ENCODE data around the gene FLOT1. TPM values are rescaled to one million over a fixed set of nuclear protein-coding genes. Genes with fewer than 3 reads are reported as not detected.

Gene FLOT1
- total and polyA plus RNA-seq, 2 of the 4 experiments (the other 2 are of a cell fraction) = 96.2 to 162 TPM

DNA sequence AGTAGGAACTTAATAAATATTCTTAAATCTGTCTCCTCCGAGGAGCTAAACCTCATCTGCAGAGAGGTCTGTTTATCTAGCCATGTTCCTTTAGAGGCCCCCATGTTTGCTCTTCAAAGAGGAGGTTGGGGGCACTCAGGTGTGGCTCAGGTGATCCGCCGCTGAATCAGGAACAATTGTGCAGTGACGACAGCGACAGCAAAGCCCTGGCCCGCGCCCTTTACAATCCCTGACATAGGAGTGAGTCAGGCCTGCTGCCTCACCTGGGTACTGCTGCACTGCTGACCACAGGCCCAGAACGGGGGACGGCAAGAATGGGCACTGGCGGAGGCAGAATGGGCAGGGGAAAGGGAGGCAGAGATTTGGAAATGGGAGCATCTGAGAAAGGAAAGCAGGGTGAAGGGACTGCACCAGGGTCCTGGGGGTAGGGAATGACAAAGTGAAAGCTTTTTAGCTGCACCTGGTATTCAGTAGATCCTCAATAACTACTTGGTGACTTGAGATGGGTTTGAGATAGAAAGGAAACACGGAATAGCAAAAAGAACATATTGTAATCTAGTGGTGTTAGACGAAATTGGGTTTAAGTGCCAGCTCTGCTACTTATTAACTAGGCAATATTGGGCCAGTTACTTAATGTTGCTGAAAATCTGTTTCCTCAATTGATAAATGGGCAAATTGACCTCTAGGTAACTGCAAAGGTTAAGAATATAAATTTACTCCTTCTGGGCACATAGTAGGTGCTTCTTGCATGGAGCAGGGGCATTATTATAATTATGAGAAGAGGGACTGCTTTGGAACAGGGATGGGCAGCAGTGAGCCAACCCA, 7.3 kb upstream of the FLOT1 start:
- peak overlapping the region; percentile 20; the same call in 1 of the 2 replicates for H3K9ac ChIP-seq (ENCODE audit: low read depth, low read length)
- H3K27ac ChIP-seq (ENCODE audit: insufficient read depth, low read length) = peak overlapping the region; percentile 36
- H3K23ac ChIP-seq (ENCODE audit: low read depth, low read length) = no peak overlapping the region; the same call in 1 of the 2 replicates
- H2AK9ac ChIP-seq (replicated peaks; ENCODE audit: low read depth, low read length, poor library complexity) = no peak overlapping the region
- no peaks in the 10 kb centered on the region for H3K9me3 ChIP-seq (ENCODE audit: control insufficient read depth, insufficient read depth, low read length)
- peak overlapping the region; percentile 11 to 76; a peak in 3 of 4 replicates for H4K8ac ChIP-seq (ENCODE audit: low read depth in 2 of 2, low read length in 2 of 2)
- H4K91ac ChIP-seq (ENCODE audit: insufficient read depth, low read depth, low read length) = peak overlapping the region; percentile 93
- H2BK20ac ChIP-seq (ENCODE audit: low read depth, low read length) = peak overlapping the region; percentile 96; the same call in 1 of the 2 replicates
- peak overlapping the region; percentile 71 for H2BK5ac ChIP-seq (ENCODE audit: low read depth, low read length, poor library complexity, severe bottlenecking)
- in situ Hi-C loops (cut with MboI; ENCODE audit: low sequenced_read_pairs) = loop anchor here (5.0 kb wide), 1 partner anchor 73 kb away; no protein-coding TSS in a partner anchor
- H2BK15ac ChIP-seq (ENCODE audit: low read depth, low read length) = peak overlapping the region; percentile 63; the same call in 2 of the 3 replicates
- H3K79me1 ChIP-seq (ENCODE audit: low read depth in 1 of 2, low read length in 2 of 2) = peaks cover 16 to 46% of the 10 kb centered on the region in 2 experiments
- no peaks in the 10 kb centered on the region for H3K27me3 ChIP-seq (ENCODE audit: control insufficient read depth, insufficient read depth, low read length)
- peak overlapping the region; percentile 92 for H3K14ac ChIP-seq (replicated peaks; ENCODE audit: low read depth, low read length)
- no peaks in the 10 kb centered on the region for H4K20me1 ChIP-seq (ENCODE audit: insufficient read depth, low read length)
- H2AK5ac ChIP-seq (ENCODE audit: low read depth, low read length) = peak overlapping the region; percentile 20
- H3K9me1 ChIP-seq (ENCODE audit: insufficient read depth, low read length) = peaks cover 27% of the 10 kb centered on the region
- DNase-seq (no peak), ATAC-seq (ENCODE audit: low read depth) (no peak)
- no peak overlapping the region for H3K4me3 ChIP-seq (ENCODE audit: insufficient read depth, low read depth, low read length)
- no TSS peak for BruUV-seq (replicated peaks)
- peak overlapping the region; percentile 95 for H3K4ac ChIP-seq (ENCODE audit: low read depth, low read length)
- H3K36me3 ChIP-seq (ENCODE audit: control insufficient read depth, insufficient read depth, low read length) = no peaks in the 10 kb centered on the region
- POLR2A ChIA-PET (ENCODE audit: unreplicated experiment) = no interaction called here
- H2AFZ ChIP-seq (replicated peaks; ENCODE audit: low read length, poor library complexity) = no peak overlapping the region
- H2BK120ac ChIP-seq (ENCODE audit: low read depth, low read length) = peak overlapping the region; percentile 97
- peak overlapping the region; percentile 98 for H3K18ac ChIP-seq (ENCODE audit: low read depth, low read length)
- 95% methylated on average over 7 of the region's 12 CpGs; no CpG with 5 or more reads in 1 of the 2 experiments for WGBS, 2 experiments (ENCODE audit: extremely low coverage in 2 of 2, insufficient read length in 1 of 2)
- no peak overlapping the region for H3K56ac ChIP-seq (ENCODE audit: extremely low read depth, insufficient read depth, low read length)
- dilution Hi-C loops (cut with HindIII; ENCODE audit: low sequenced_read_pairs, unreplicated experiment) = no loop called here
- H3K4me1 ChIP-seq (ENCODE audit: control insufficient read depth, insufficient read depth, low read length) = peaks cover 35% of the 10 kb centered on the region
- CTCF ChIA-PET = no interaction called here
- intact Hi-C loops (cut with micrococcal nuclease) = no loop called here
- H4K5ac ChIP-seq (ENCODE audit: low read depth, low read length) = no peak overlapping the region; the same call in 1 of the 2 replicates
- no peak overlapping the region for H3K4me2 ChIP-seq (ENCODE audit: low read depth, low read length)
- TF ChIP-seq FOS (IDR thresholded peaks at IDR 0.05; ENCODE audit: low read depth, low read length) = no peak
- TF ChIP-seq BHLHE40 (IDR thresholded peaks at IDR 0.05; ENCODE audit: low read depth, low read length) = no peak
- TF ChIP-seq NFE2L2 (IDR thresholded peaks at IDR 0.05; ENCODE audit: low read depth, low read length) = no peak
- no peak for TF ChIP-seq CEBPB (IDR thresholded peaks at IDR 0.05; ENCODE audit: low read depth, low read length)
- no peak for TF ChIP-seq SMC3 (IDR thresholded peaks at IDR 0.05; ENCODE audit: low read depth, low read length)
- TF ChIP-seq ELK1 (IDR thresholded peaks at IDR 0.05; ENCODE audit: borderline replicate concordance, low read depth, low read length) = no peak
- no peak for TF ChIP-seq RAD21 (IDR thresholded peaks at IDR 0.05; ENCODE audit: low read length)
- TF ChIP-seq USF2 (IDR thresholded peaks at IDR 0.05; ENCODE audit: low read depth, low read length) = no peak
- TF ChIP-seq MAFK (IDR thresholded peaks at IDR 0.05; ENCODE audit: low read depth, low read length) = no peak
- no peak for TF ChIP-seq POLR2A (IDR thresholded peaks at IDR 0.05; ENCODE audit: low read depth, low read length)
- no peak for TF ChIP-seq MXI1 (IDR thresholded peaks at IDR 0.05; ENCODE audit: borderline replicate concordance, low read depth, low read length)
- TF ChIP-seq RCOR1 (IDR thresholded peaks at IDR 0.05; ENCODE audit: insufficient replicate concordance, low read length) = no peak
- no peak for TF ChIP-seq CHD1 (IDR thresholded peaks at IDR 0.05; ENCODE audit: low read depth, low read length)
- TF ChIP-seq, protein P1, sequence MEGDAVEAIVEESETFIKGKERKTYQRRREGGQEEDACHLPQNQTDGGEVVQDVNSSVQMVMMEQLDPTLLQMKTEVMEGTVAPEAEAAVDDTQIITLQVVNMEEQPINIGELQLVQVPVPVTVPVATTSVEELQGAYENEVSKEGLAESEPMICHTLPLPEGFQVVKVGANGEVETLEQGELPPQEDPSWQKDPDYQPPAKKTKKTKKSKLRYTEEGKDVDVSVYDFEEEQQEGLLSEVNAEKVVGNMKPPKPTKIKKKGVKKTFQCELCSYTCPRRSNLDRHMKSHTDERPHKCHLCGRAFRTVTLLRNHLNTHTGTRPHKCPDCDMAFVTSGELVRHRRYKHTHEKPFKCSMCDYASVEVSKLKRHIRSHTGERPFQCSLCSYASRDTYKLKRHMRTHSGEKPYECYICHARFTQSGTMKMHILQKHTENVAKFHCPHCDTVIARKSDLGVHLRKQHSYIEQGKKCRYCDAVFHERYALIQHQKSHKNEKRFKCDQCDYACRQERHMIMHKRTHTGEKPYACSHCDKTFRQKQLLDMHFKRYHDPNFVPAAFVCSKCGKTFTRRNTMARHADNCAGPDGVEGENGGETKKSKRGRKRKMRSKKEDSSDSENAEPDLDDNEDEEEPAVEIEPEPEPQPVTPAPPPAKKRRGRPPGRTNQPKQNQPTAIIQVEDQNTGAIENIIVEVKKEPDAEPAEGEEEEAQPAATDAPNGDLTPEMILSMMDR (conservative IDR thresholded peaks at IDR 0.05; ENCODE audit: low read depth, low read length) = no peak
